ENCODE measurements around the gene PSME2.

- no peak for TF ChIP-seq CTCF (conservative IDR thresholded peaks at IDR 0.05; ENCODE audit: low read depth, low read length)
- no peak for TF ChIP-seq EZH2 (IDR thresholded peaks at IDR 0.05; ENCODE audit: borderline replicate concordance, low read depth, low read length, poor library complexity, severe bottlenecking)
Observed at GRCh38 chr14:24185741-24186140, 39.3 kb upstream of the PSME2 start.

Measured in A673 (cell line).